GM19467 (cell line): ENCODE results near the gene POLR2H.
A peak's percentile ranks its signal among the peaks of the same experiment; 100 is the strongest.
"Not testable (repeated sequence)": the region's sequence is repeated elsewhere in the genome, so short reads cannot be mapped to it uniquely, and the experiment has no call there.

Source experiments
- ATAC-seq: cut with Tn5 transposase; IDR thresholded peaks from one replicate; pipeline ENCODE4 v1.9.1; 2021; ENCODE audit warnings: mild to moderate bottlenecking, moderate library complexity; ENCODE audit not compliant: unreplicated experiment

The POLR2H gene

GRCh38 chr3:184335661-184336546, 25.6 kb upstream of the POLR2H start:
- ATAC-seq = peak; percentile 68

DNA sequence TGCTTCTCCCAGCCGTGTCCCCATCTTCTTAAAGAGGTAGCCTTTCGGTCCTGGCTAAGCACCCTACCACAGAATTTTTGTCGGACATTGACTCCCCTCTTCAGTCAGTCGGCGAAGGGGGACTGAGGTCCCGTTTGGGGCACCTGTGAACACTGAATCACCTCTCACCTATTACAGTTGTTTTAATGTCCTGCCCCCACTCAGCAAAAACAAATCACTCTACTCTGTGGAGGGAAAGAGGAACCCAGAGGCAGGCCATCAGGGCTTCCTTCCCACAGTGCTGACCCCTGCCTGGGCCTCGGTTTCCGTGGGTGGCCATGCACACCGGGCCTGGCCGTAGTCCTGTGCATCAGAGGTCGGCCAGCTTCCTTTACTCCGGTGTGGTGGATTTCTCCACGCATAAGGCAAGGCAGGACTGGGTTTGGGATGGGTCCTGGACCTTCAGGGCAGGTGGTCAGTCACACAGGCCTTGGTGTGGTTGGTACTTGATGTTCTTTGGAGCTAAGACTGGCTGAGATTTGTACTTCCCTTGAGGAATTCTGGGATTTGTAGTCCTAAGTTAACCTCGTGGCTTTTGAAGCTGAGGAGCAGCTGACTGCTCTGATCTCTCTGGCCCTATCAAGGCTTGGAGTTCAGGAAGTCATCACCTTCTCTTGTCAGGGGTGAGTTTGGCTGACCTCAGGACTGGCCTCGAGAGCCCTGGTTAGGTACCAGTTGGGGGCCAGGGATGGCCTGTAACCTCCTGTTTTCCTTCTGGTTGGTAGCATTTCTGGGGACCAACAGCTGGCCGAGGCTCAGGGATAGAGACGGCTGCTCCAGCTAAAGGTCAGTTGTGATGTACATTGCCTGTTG, 24.7 kb upstream of the POLR2H start:
- no peak for ATAC-seq

DNA sequence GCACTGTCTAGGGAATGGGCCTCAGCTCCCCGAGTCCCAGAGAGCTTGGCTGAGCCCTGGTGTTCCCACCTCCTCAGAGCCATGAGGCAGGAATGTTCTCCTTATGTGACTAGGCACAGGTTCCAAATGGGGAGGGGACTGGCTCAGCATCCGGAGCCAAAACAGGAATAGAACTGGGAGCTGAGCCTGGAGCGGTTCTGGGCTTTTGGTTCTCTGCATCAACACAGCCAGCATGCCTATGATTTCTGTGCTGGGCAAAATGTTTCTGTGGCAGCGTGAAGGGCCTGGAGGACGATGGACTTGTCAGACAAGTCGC, 24.2 kb upstream of the POLR2H start, which contains the start of gene FAM131A:
Gene FAM131A (plus strand): TSS at position 202 of the 316 bp plus-strand sequence. CDS start 31 bp downstream, at position 233.
- ATAC-seq = no peak

DNA sequence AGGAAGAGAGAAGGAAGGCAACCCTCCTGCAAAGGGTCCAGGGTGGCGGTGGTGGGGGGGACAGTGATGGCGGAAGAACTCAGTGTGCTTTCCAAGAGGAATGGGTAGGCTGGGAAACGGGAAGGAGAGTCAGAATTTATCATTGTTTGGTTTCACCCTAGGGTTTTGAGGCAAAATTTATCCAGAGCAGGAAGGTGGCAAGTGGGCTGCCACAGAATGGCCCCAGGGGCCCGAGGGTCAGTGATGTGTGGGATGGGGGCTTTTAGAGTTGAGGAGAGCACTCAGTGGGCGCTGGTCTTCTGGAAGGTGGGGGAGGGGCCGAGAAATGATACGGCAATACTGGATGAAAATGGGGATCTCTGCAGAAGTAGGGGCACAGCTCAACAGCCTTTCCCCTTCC, 23.5 kb upstream of the POLR2H start:
- no peak for ATAC-seq

- ATAC-seq = no peak
These were observed 23.0 kb upstream of the POLR2H start for GRCh38 chr3:184338511-184338945.

DNA sequence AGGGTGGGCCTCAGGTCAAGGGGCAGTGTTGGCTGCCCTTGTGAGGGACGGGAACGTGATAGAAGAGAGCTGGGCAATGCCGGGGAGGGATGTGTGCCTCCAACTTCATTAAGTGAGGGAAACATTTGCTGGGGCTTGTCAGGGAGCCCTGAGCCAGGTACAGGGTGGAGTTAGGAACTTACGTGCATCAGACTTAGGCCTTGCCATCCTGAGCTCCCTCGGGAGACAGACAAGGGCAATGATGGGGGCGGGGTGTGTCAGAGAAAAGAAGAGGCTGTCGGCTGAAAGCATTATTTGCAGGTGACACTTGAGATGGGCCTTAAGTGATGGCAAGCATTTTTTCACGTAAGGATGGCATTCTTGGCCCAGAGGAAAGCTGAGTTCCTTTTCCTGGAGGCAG, 22.5 kb upstream of the POLR2H start:
- no peak for ATAC-seq

DNA sequence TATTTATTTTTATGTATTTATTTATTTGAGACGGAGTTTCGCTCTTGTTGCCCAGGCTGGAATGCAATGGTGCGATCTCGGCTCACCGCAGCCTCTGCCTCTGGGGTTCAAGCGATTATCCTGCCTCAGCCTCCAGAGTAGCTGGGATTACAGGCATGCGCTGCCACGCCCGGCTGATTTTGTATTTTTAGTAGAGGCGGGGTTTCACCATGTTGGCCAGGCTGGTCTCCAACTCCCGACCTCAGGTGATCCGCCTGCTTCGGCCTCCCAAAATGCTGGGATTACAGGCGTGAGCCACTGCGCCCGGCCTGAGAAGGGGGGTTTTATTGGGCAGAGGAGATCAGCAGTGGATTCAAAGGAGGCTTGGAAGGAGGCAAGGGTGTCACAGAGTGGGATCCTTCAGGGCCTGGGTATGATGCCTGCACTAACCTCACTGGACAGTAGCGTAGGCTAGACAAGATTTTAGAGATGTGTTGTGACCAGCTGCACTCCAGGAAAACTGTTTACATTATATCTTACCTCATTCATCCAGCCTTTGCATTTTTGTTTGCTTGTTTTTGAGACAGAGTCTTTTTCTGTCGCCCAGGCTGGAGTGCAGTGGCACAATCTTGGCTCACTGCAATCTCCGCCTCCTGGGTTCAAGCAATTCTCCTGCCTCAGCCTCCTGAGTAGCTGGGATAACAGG, 21.9 kb upstream of the POLR2H start:
- not testable (repeated sequence) for ATAC-seq

DNA sequence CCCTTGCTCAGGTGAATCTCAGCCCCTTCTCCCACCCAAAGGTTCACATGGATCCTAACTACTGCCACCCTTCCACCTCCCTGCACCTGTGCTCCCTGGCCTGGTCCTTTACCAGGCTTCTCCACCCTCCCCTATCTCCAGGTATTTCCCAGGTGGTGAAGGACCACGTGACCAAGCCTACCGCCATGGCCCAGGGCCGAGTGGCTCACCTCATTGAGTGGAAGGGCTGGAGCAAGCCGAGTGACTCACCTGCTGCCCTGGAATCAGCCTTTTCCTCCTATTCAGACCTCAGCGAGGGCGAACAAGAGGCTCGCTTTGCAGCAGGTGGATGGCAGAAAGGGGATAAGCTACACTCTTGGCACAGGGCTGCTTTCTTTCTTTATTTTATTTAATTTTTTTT, 19.6 kb upstream of the POLR2H start:
- no peak for ATAC-seq

GRCh38 chr3:184343200-184343876, 18.2 kb upstream of the POLR2H start:
- ATAC-seq = no peak

- ATAC-seq = no peak
These were observed 16.8 kb upstream of the POLR2H start for GRCh38 chr3:184344579-184345316.

- no peak for ATAC-seq
These were observed 16.0 kb upstream of the POLR2H start for GRCh38 chr3:184345317-184346144.

- no peak for ATAC-seq
These were observed 14.9 kb upstream of the POLR2H start for GRCh38 chr3:184346480-184347190.

- ATAC-seq = no peak
These were observed 14.0 kb upstream of the POLR2H start for GRCh38 chr3:184347321-184348056.

- ATAC-seq = no peak
These were observed 13.5 kb upstream of the POLR2H start for GRCh38 chr3:184348057-184348382.

DNA sequence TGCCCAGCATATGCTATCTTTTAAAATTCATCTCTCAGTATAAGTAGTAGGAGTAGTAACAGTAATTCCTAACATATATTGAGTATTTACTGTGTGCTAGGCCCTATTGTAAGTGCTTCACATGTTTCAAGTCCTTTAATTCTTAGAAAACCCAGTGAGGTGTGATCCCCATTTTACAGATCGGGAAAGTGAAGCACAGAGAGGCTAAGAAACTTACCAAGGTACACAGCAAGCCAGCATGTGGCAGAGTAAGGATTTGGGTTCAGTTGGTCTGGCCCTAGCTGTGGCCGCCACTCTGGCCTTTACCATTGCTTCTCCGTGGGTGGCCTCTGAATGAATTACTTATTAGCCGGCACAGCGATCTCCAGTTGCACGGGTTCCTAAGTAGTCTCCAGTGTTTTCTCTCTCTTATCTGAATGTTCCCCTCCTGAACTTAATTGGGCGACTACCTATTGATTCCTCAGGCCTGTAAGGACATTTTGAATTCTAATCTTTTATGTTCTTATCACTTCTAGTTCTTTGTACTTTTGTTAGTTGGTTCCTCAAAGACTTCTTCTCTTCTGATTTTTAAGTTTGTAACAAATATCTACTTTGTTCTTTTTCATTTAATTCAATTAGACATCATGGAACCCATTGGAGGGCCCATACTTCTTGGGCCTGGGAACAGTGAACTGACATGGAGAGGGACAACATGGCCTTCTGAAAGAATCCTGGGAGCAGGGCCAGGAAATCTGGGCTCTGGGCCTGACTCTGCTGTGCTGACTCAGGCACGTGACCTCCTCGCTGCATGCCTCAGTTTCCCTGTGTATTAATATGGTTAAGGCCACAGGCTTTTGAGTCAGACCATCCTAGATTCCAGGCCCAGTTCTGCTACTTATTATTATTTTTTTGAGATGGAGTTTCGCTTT, 11.7 kb upstream of the POLR2H start:
- ATAC-seq = no peak

DNA sequence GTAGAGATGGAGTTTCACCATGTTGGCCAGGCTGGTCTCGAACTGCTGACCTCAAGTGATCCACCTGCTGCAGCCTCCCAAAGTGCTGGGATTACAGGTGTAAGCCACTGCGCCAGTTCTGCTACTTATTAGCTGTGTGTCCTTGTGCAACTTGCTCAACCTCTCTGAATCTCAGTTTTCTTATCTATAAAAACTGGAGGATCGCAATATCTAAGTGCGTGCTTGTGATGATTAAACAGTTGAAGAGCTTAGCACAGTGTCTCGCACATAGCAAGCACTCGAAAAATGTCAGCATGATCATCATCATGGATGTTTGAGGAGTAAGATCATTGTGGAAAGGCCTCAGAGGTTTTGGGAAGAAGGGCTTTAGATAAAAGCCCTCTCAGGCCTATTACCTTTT, 10.9 kb upstream of the POLR2H start:
- ATAC-seq = no peak
